WTC11 (cell line): ENCODE measurements around the gene ZNF564.

ENCODE experiments used
- AR ChIP-seq: fragments of 250-450 bp; sonication (Bioruptor Pico); IDR thresholded peaks from 2 replicates; pipeline ENCODE4 v1.9.0; 2021; ENCODE audit warnings: mild to moderate bottlenecking
- ATF3 ChIP-seq: sonication (generic); formaldehyde crosslinking; conservative IDR thresholded peaks from 2 replicates; pipeline ENCODE4 v1.8.1; 2022; ENCODE audit warnings: mild to moderate bottlenecking, missing genetic modification reagents
- CTCF ChIP-seq: fragments of 200-600 bp; IDR thresholded peaks from 2 replicates; pipeline ENCODE4 v1.8.0; 2022; ENCODE audit warnings: antibody characterized with exemption
- PRDM15 ChIP-seq: sonication (generic); formaldehyde crosslinking; IDR thresholded peaks from 2 replicates; pipeline ENCODE4 v1.8.0; 2022; ENCODE audit warnings: missing genetic modification reagents
- SMAD3 ChIP-seq: sonication (generic); formaldehyde crosslinking; IDR thresholded peaks from 2 replicates; pipeline ENCODE4 v1.8.0; 2022; ENCODE audit warnings: missing genetic modification reagents, mild to moderate bottlenecking, borderline replicate concordance
- USF2 ChIP-seq: sonication (generic); formaldehyde crosslinking; IDR thresholded peaks from 2 replicates; pipeline ENCODE4 v1.8.1; 2023; ENCODE audit warnings: mild to moderate bottlenecking, missing genetic modification reagents, moderate library complexity
- ZBTB21 ChIP-seq: sonication (generic); formaldehyde crosslinking; IDR thresholded peaks from 2 replicates; pipeline ENCODE4 v1.8.1; 2023; ENCODE audit warnings: mild to moderate bottlenecking, missing genetic modification reagents, borderline replicate concordance

GRCh38 chr19:12581100-12581499 lies 29.8 kb upstream of the ZNF564 start:
- TF ChIP-seq USF2 (CRISPR knock-in tag) (no peak), CTCF (no peak), PRDM15 (CRISPR knock-in tag) (no peak), SMAD3 (no peak), ATF3 (CRISPR knock-in tag) (no peak), ZBTB21 (no peak), AR (CRISPR knock-in tag) (no peak)
